ENCODE measurements around the gene SMIM41.

GRCh38 chr12:52144512-52145227, 65.2 kb downstream of the SMIM41 start:
- TF ChIP-seq CTCF (IDR thresholded peaks at IDR 0.05) (no peak), ZFX (IDR thresholded peaks at IDR 0.05; ENCODE audit: borderline replicate concordance) (no peak)

Data from 22Rv1 (cell line).